HG02588 (cell line): ENCODE measurements around the gene NSD2.

Source experiments
- ATAC-seq: cut with Tn5 transposase; IDR thresholded peaks from one replicate; pipeline ENCODE4 v1.9.1; 2021; ENCODE audit warnings: mild to moderate bottlenecking, moderate library complexity; ENCODE audit not compliant: unreplicated experiment

Gene NSD2

GRCh38 chr4:1967512-1968149 is 96.4 kb downstream of the NSD2 start:
- ATAC-seq: no peak

- no peak for ATAC-seq
These were observed 97.6 kb downstream of the NSD2 start for GRCh38 chr4:1968686-1969295.

GRCh38 chr4:1969928-1970723 is 98.9 kb downstream of the NSD2 start:
- ATAC-seq: no peak

GRCh38 chr4:1970926-1971325 is 99.7 kb downstream of the NSD2 start:
- ATAC-seq: no peak

GRCh38 chr4:1971456-1972200 is 100.4 kb downstream of the NSD2 start:
- no peak for ATAC-seq

- no peak for ATAC-seq
These were observed 101.2 kb downstream of the NSD2 start for GRCh38 chr4:1972414-1972813.

GRCh38 chr4:1973218-1973617 is 102.0 kb downstream of the NSD2 start:
- no peak for ATAC-seq

GRCh38 chr4:1973661-1974060 is 102.5 kb downstream of the NSD2 start:
- no peak for ATAC-seq

- ATAC-seq: no peak
These were observed 103.6 kb downstream of the NSD2 start for GRCh38 chr4:1974840-1975239.

GRCh38 chr4:1975391-1975801 is 104.2 kb downstream of the NSD2 start:
- ATAC-seq: no peak

GRCh38 chr4:1975880-1976279 is 104.7 kb downstream of the NSD2 start:
- no peak for ATAC-seq

- no peak for ATAC-seq
These were observed 105.5 kb downstream of the NSD2 start for GRCh38 chr4:1976416-1977352.

GRCh38 chr4:1978226-1978625 is 107.0 kb downstream of the NSD2 start:
- ATAC-seq: no peak

- no peak for ATAC-seq
These were observed 107.7 kb downstream of the NSD2 start for GRCh38 chr4:1978741-1979476.

- no peak for ATAC-seq
These were observed 108.4 kb downstream of the NSD2 start for GRCh38 chr4:1979477-1980196.

- ATAC-seq: no peak
These were observed 109.4 kb downstream of the NSD2 start for GRCh38 chr4:1980561-1981041.

GRCh38 chr4:1981251-1982058 is 110.3 kb downstream of the NSD2 start:
- no peak for ATAC-seq
